Thyroid gland (tissue), 4 donors: Measurements from ENCODE around the gene ARHGEF16.

ENCODE experiments used
- CTCF ChIP-seq, 6 experiments: fragments of 200-600 bp in 3 of 6; fragments of 450-650 bp in 3 of 6; sonication (generic) in 3 of 6; IDR thresholded peaks; one replicate each; pipeline ENCODE4 v1.5.1; 2016 to 2019; ENCODE audit warnings: antibody characterized with exemption in 6 of 6, mild to moderate bottlenecking in 2 of 6, inconsistent platforms in 1 of 6, moderate library complexity in 1 of 6
- POLR2A ChIP-seq, 2 donors: fragments of 450-650 bp; IDR thresholded peaks; one replicate each; pipeline ENCODE4 v1.6.1; 2017; ENCODE audit warnings: antibody characterized with exemption in 2 of 2, mild to moderate bottlenecking in 2 of 2, moderate library complexity in 1 of 2

- no peak for TF ChIP-seq CTCF (IDR thresholded peaks at IDR 0.05)
- TF ChIP-seq POLR2A (IDR thresholded peaks at IDR 0.05), result no peak
Measured at GRCh38 chr1:3425486-3426215, 28.8 kb upstream of the ARHGEF16 start.
